HG02943 (cell line): ENCODE results near the gene CDK15.
"Not testable (repeated sequence)": the region's sequence is repeated elsewhere in the genome, so short reads cannot be mapped to it uniquely, and the experiment has no call there.

Experiments used
- ATAC-seq: cut with Tn5 transposase; IDR thresholded peaks from one replicate; pipeline ENCODE4 v1.9.1; 2021; ENCODE audit warnings: mild to moderate bottlenecking, low read depth, moderate library complexity; ENCODE audit not compliant: unreplicated experiment

Gene CDK15

DNA sequence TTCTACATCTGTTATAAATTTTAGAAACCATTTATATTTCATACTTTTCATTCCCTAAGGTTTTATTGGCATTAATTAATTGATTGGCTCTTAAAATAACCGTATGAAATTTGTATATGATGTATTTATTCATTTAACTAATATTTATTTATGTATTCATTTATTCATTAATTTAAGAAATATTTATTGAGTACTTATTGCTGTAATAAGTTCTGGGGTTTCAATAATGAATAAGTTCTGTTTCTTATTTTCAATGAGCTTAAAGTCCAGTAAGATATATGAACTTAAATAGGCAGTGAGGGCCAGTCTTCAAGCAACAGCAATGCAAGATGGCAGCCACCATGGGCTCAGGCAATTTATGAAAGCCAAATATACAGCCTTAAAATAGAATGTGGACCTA is 17.9 kb downstream of the CDK15 start:
- no peak for ATAC-seq

DNA sequence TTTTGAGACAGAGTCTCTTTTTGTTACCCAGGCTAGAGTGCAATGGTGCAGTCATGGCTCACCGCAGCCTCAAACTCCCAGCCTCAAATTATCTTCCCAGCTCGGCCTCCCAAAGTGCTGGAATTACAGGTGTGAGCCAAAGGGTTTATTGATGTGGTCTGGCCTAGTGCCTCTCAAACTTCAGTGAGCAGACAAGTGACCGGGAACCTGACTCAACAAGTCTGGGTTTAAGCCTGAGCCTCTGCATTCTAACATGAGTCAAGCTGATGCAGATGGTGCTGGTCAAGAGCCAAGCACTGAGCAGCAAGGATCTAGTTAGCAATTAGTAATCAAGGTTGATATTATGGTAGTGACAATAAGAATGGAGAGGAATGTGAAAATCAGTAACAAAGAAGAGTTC is 21.3 kb downstream of the CDK15 start:
- no peak for ATAC-seq

- no peak for ATAC-seq
These were observed 21.9 kb downstream of the CDK15 start for GRCh38 chr2:201828220-201828619.

- ATAC-seq = no peak
These were observed 24.3 kb downstream of the CDK15 start for GRCh38 chr2:201830666-201831065.

- ATAC-seq = no peak
These were observed 25.1 kb downstream of the CDK15 start for GRCh38 chr2:201831469-201831868.

DNA sequence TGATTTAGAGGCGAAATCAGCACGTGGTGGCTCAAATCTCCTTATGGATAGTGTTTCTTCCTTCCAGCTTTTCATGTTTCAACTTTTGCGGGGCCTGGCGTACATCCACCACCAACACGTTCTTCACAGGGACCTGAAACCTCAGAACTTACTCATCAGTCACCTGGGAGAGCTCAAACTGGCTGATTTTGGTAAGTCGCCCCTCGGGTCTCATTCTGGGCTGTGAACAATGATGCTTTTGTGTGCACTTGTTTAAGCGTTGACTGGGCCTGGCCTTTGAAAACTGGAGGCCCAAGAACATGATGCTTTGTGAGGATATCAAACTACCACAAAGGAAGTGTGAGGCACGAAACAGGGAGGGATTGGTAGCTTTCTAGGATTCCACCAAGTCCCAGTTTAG is 27.4 kb downstream of the CDK15 start:
- no peak for ATAC-seq

GRCh38 chr2:201835066-201835465 is 28.7 kb downstream of the CDK15 start:
- ATAC-seq = no peak

DNA sequence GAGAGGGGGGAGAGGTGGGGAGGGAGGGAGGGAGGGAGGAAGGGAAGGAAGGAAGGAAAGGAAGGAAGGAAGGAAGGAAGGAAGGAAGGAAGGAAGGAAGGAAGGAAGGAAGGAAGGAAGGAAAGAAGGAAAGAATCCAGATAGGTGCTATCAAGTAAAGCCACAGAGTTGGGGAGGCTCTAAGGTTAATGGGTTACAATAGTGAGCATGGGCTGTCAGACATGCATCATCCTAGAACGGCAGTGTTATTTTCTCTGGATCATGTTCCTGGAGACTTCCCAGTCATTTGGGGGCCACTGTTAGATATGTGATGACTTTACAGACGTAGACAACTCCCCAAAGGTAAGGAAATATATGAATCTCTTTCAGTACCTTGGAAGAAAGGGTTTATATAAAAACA is 31.1 kb downstream of the CDK15 start:
- ATAC-seq = no peak

GRCh38 chr2:201837824-201838431 is 31.6 kb downstream of the CDK15 start:
- no peak for ATAC-seq

- no peak for ATAC-seq
These were observed 33.4 kb downstream of the CDK15 start for GRCh38 chr2:201839727-201840126.

DNA sequence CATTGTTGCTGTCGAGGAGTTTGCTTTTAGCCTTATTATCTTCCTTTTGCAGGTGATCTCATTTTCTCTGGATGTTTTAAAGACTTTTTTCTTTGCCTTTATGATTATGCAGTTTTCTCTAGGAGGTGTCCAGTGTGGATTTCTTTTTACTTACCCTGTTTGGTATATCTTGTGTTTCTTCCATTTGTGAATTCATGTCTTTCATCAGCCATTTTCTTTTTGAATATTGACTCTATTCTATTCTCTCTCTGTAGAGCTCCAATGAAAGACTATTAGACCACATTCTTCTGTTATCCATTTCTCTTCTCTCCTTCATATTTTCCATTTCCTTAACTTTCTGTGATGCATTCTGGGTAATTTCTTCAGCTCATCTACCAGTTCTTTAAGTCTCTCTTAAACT is 34.4 kb downstream of the CDK15 start:
- ATAC-seq = no peak

DNA sequence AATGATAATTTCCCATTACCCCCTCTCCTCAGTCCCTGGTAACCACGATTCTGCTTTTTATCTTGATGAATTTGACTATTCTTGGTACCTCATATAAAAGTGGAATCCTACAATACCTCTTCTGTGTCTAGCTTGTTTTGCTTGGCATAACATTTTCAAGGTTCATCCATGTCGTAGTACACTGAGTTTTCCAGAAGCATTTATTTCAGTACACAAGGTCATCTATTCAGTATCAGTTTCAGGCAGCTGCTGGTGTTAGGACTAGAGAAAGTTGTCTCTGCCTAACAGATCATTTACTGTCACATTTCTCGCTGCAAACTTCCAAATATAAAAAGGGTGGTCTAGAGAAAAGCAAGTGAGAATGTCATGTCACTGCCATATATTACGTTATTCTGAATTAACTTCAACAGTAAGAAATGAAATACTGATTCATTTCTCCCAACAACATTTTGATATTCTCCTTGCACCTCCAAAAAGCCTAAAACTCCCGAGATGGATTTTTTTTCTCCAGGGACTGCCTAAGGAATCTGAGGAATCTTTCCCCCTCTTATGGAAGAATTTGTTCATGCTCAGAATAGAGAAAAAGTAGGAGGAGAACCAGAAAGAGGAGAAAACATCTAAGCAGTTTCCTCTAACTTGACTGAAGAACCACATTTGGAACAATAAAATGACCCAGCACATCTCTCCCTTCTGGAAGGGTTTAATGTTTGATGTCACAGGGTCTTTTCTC is 36.0 kb downstream of the CDK15 start:
- no peak for ATAC-seq

GRCh38 chr2:201844922-201845321 is 38.6 kb downstream of the CDK15 start:
- not testable (repeated sequence) for ATAC-seq

DNA sequence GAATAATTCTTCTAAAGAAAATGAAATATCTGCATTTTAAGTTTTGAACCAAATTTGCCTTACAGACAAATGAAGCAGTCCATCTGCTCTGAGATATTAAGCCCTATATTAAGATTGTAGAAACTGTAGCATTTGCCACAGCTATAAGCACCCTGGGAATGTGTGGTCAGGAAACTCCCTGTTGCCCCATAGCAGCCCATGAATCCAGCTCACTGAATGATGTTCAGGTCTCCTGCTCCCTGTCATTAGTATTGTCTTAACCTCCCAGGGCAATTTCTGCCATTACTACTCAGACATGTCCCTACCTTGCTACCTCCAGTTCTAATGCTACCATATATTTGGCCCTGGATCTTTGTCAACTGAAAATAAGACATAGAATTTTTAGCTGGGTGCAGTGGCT is 41.1 kb downstream of the CDK15 start:
- no peak for ATAC-seq

- ATAC-seq = no peak
These were observed 46.1 kb downstream of the CDK15 start for GRCh38 chr2:201852462-201852861.

GRCh38 chr2:201852878-201853415 is 46.6 kb downstream of the CDK15 start:
- no peak for ATAC-seq

GRCh38 chr2:201854221-201854801 is 48.0 kb downstream of the CDK15 start:
- ATAC-seq = no peak

DNA sequence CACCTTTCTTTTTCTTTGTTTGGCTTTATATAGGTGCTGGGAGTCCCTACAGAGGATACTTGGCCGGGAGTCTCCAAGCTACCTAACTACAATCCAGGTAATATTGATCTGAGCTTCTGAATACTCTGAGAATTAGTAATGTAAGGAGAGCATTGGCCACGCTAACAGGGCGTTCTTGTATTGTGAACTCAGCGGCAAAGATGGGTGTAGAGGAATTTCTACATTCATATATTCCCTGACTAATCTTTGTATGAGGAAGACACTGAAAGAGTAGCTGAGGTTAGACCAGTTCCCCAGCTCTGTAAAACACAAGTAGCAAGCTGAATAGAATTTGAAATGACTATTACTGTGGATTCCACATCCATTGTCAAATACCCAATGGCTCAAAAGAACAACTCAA is 48.5 kb downstream of the CDK15 start:
- ATAC-seq = no peak

DNA sequence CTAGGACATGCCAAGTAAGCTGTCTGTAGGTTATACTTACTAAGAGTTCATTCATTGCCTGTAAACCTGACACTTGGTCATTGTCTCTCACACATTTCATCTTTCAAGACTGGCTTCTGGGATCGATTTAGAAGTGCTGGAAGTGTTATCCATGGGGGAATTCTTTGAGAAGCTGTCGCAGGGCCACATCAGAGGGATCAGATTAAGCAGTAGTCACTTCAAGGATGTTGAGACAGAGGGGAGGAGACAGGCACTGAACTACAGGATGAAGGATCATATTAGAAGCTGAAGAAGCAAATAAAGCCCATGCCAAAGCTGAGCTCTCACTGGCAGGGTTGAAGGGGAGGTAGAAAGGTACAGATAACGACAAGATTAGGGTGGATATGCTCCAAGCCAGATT is 49.0 kb downstream of the CDK15 start:
- no peak for ATAC-seq

GRCh38 chr2:201857326-201857725 is 51.0 kb downstream of the CDK15 start:
- ATAC-seq = no peak

DNA sequence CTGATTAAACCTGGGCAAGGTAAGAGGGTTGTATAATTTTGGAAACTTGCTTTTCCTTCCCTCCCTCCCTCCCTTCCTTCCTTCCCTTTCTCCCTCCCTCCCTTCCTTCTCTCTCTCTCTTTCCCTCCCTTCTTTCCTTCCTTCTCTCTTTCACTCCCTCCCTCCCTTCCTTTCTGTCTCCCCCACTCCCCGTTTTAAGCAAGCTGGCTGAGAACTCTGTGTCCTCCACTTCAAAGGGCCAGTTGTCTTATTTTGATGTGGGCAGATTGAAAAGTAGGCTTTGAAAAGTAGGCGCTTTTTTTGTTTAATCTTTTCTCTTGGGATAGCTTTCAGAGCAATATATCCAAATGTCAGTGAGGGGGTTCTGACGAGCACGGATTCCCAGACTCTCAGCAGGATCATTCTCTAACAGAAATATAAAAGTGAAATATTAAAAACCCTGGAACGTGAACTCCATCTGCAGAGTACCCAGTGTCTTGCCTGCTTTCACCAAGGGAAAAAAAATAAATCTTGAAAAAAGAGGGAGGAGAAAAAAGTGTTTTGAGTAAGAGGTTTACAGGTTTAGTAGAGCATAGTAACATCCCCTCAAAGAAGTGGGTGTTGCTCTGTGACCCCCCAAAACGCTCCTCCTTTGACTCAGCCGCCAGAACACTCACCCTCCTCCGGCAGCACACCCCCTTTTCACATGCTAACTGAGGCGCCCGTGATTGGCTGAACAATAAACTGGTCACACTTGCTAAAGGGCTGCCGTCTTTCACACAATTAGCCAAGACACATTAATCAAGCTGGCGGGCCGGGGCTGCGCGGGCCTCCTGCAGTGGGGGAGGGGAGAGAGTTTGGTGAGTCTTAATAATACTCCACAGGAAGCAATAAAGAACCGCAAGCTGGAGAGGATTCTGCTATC is 52.2 kb downstream of the CDK15 start:
- no peak for ATAC-seq
